ENCODE measurements around the gene LAMA2. TPM values are rescaled to one million over a fixed set of nuclear protein-coding genes. Genes with fewer than 3 reads are reported as not detected.

LAMA2 gene
- polyA plus RNA-seq, 1 donor from 2014 or later: 2.5 TPM

- TF ChIP-seq EP300 (conservative IDR thresholded peaks at IDR 0.05; ENCODE audit: poor library complexity, severe bottlenecking): no peak
- TF ChIP-seq CTCF (IDR thresholded peaks at IDR 0.05; ENCODE audit: poor library complexity, severe bottlenecking): no peak
- no peak for TF ChIP-seq RAD21 (conservative IDR thresholded peaks at IDR 0.05)
- TF ChIP-seq SMC3 (conservative IDR thresholded peaks at IDR 0.05; ENCODE audit: poor library complexity): no peak
- TF ChIP-seq POLR2AphosphoS5 (IDR thresholded peaks at IDR 0.05): no peak
- no peak for TF ChIP-seq TAF1 (IDR thresholded peaks at IDR 0.05; ENCODE audit: low read depth)
- no peak for TF ChIP-seq EZH2 (IDR thresholded peaks at IDR 0.05; ENCODE audit: borderline replicate concordance, insufficient read depth, low read length, poor library complexity, severe bottlenecking)
- no peak for TF ChIP-seq REST (IDR thresholded peaks at IDR 0.05; ENCODE audit: borderline replicate concordance)
- TF ChIP-seq MXI1 (conservative IDR thresholded peaks at IDR 0.05; ENCODE audit: poor library complexity, severe bottlenecking): no peak
Observed at GRCh38 chr6:129253727-129254126, 370.8 kb downstream of the LAMA2 start.

GRCh38 chr6:129257196-129257595 is 374.3 kb downstream of the LAMA2 start:
- no peak overlapping the region for H3K4me3 ChIP-seq (ENCODE audit: low read length)
- H3K9me3 ChIP-seq (ENCODE audit: low read length): no peaks in the 10 kb centered on the region
- no peak overlapping the region for H2AFZ ChIP-seq (ENCODE audit: low read depth, low read length)
- H3K4me2 ChIP-seq (ENCODE audit: low read length): no peak overlapping the region
- no peaks in the 10 kb centered on the region for H3F3A ChIP-seq (ENCODE audit: insufficient read depth, low read length, poor library complexity, severe bottlenecking)
- no peaks in the 10 kb centered on the region for H4K20me1 ChIP-seq (ENCODE audit: insufficient read depth)
- H3K36me3 ChIP-seq (ENCODE audit: insufficient read depth, low read length): no peaks in the 10 kb centered on the region
- H3K9ac ChIP-seq (ENCODE audit: low read length): no peak overlapping the region
- H3K27me3 ChIP-seq (ENCODE audit: insufficient read depth, low read depth, low read length): no peaks in the 10 kb centered on the region
- no peaks in the 10 kb centered on the region for H3K79me2 ChIP-seq (replicated peaks; ENCODE audit: insufficient read depth, low read length)
- no peaks in the 10 kb centered on the region for H3K9me2 ChIP-seq (ENCODE audit: insufficient read depth, low read length)
- no peak for TF ChIP-seq EP300 (conservative IDR thresholded peaks at IDR 0.05; ENCODE audit: poor library complexity, severe bottlenecking)
- TF ChIP-seq POLR2AphosphoS5 (IDR thresholded peaks at IDR 0.05): no peak
- no peak for TF ChIP-seq RAD21 (conservative IDR thresholded peaks at IDR 0.05)
- no peak for TF ChIP-seq SMC3 (conservative IDR thresholded peaks at IDR 0.05; ENCODE audit: poor library complexity)
- no peak for TF ChIP-seq MXI1 (conservative IDR thresholded peaks at IDR 0.05; ENCODE audit: poor library complexity, severe bottlenecking)
- TF ChIP-seq REST (IDR thresholded peaks at IDR 0.05; ENCODE audit: borderline replicate concordance): no peak
- TF ChIP-seq TAF1 (IDR thresholded peaks at IDR 0.05; ENCODE audit: low read depth): no peak
- H3K27ac ChIP-seq (ENCODE audit: low read length): no peak overlapping the region

More at GRCh38 chr6:129253727-129254126, 370.8 kb downstream of the LAMA2 start:
- Histone ChIP-seq H3K79me2 (replicated peaks; ENCODE audit: insufficient read depth, low read length) (no peaks in the 10 kb centered on the region), H3K9me2 (ENCODE audit: insufficient read depth, low read length) (no peaks in the 10 kb centered on the region), H3K9me3 (ENCODE audit: low read length) (no peaks in the 10 kb centered on the region), H3K36me3 (ENCODE audit: insufficient read depth, low read length) (no peaks in the 10 kb centered on the region), H2AFZ (ENCODE audit: low read depth, low read length) (no peak overlapping the region), H3F3A (ENCODE audit: insufficient read depth, low read length, poor library complexity, severe bottlenecking) (no peaks in the 10 kb centered on the region), H3K4me2 (ENCODE audit: low read length) (no peak overlapping the region), H3K27ac (ENCODE audit: low read length) (no peak overlapping the region), H3K27me3 (ENCODE audit: insufficient read depth, low read depth, low read length) (no peaks in the 10 kb centered on the region), H3K4me3 (ENCODE audit: low read length) (no peak overlapping the region), H3K9ac (ENCODE audit: low read length) (no peak overlapping the region), H4K20me1 (ENCODE audit: insufficient read depth) (no peaks in the 10 kb centered on the region)
